Effector memory CD8-positive, alpha-beta T cell (primary cell): ENCODE results near the gene GTF2H3.

Source experiments
- ATAC-seq: fragments of 150-1000 bp; cut with Tn5 transposase; replicated peaks from 2 replicates; pipeline ENCODE4 v1.10.0; 2021; ENCODE audit warnings: mild to moderate bottlenecking, moderate library complexity
- DNase-seq, 3 experiments: peaks; one replicate each; pipeline ENCODE4 v3.0.0; 2021
- H3K27ac Mint-ChIP-seq, 2 donors: one replicate each; pipeline ENCODE4 v1.8.0; 2022; ENCODE audit warnings: mild to moderate bottlenecking in 2 of 2, mixed read lengths in 2 of 2, moderate library complexity in 2 of 2
- H3K27me3 Mint-ChIP-seq, 2 donors: one replicate each; pipeline ENCODE4 v1.8.0; 2022; ENCODE audit warnings: mixed read lengths in 2 of 2
- H3K36me3 Mint-ChIP-seq: one replicate; pipeline ENCODE4 v1.8.0; 2022; ENCODE audit warnings: mild to moderate bottlenecking, moderate library complexity, mixed read lengths; ENCODE audit not compliant: insufficient read depth
- H3K4me1 Mint-ChIP-seq, 2 donors: one replicate each; pipeline ENCODE4 v1.8.0; 2022; ENCODE audit warnings: low read depth in 2 of 2, mixed read lengths in 2 of 2
- H3K4me3 Mint-ChIP-seq, 2 donors: one replicate each; pipeline ENCODE4 v1.8.0; 2022; ENCODE audit warnings: mild to moderate bottlenecking in 2 of 2, mixed read lengths in 2 of 2, moderate library complexity in 2 of 2
- H3K9me3 Mint-ChIP-seq, 2 donors: one replicate each; pipeline ENCODE4 v1.8.0; 2022; ENCODE audit warnings: mixed read lengths in 2 of 2

Gene GTF2H3

GRCh38 chr12:123696207-123696606 is 62.6 kb downstream of the GTF2H3 start:
- no peaks in the 10 kb centered on the region for H3K9me3 Mint-ChIP-seq
- no peak for ATAC-seq
- no peaks in the 10 kb centered on the region for H3K27me3 Mint-ChIP-seq
- DNase-seq = no peak
- no peak overlapping the region for H3K27ac Mint-ChIP-seq
- no peak overlapping the region for H3K4me3 Mint-ChIP-seq
- H3K4me1 Mint-ChIP-seq = no peaks in the 10 kb centered on the region
- peaks cover 24% of the 10 kb centered on the region for H3K36me3 Mint-ChIP-seq

DNA sequence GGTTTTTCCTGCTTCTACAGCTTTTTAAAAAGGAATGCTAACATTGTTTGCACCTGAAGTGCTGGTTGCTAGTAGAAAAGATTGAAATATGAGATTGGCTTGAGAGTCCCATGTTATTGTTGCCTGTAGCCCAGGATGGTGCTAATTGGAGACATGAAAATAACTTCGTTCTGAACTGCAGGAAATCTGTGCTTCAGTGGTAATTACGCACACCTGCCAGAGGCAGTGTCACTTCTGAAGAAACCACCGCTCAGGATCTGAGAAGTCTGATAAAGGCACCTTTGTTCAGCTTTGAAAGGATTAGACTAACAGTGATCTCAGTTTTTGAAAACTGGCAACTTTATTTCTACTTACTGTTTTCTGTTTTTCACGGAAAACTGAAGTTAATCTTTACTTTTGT is 63.0 kb downstream of the GTF2H3 start:
- peaks cover 22% of the 10 kb centered on the region for H3K36me3 Mint-ChIP-seq

DNA sequence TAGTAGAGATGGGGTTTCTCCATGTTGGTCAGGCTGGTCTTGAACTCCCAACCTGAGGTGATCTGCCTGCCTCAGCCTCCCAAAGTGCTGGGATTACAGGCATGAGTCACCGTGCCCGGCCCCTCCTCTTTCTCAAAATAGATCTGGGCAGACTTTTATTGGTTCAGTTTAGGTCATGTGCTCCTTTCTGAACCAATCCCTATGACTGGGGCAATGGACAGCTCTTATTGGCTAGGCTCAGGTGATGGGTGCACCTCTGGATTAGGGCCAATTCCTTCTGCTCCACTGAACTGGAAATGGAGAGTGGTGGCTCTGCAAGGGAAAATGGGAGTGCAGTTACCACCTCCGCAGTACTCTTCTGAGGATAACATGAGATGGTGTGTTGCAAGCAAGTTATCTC is 72.3 kb downstream of the GTF2H3 start:
- Mint-ChIP-seq H3K9me3 (no peaks in the 10 kb centered on the region), H3K27me3 (no peaks in the 10 kb centered on the region), H3K27ac (no peak overlapping the region), H3K4me1 (peaks cover 2% of the 10 kb centered on the region in 2 donors), H3K4me3 (no peak overlapping the region), H3K36me3 (peaks cover 4% of the 10 kb centered on the region)
- no peak for DNase-seq
- ATAC-seq = no peak

More for the DNA sequence above, 63.0 kb downstream of the GTF2H3 start:
- ATAC-seq (no peak), DNase-seq (no peak)
- no peak overlapping the region for H3K27ac Mint-ChIP-seq
- no peak overlapping the region for H3K4me3 Mint-ChIP-seq
- no peaks in the 10 kb centered on the region for H3K4me1 Mint-ChIP-seq
- H3K27me3 Mint-ChIP-seq = no peaks in the 10 kb centered on the region
- H3K9me3 Mint-ChIP-seq = no peaks in the 10 kb centered on the region

GRCh38 chr12:123707466-123707865 is 73.8 kb downstream of the GTF2H3 start:
- Mint-ChIP-seq H3K4me1 (peaks cover 4 to 5% of the 10 kb centered on the region in 2 donors), H3K36me3 (peaks cover 17% of the 10 kb centered on the region), H3K27ac (no peak overlapping the region), H3K27me3 (no peaks in the 10 kb centered on the region), H3K9me3 (no peaks in the 10 kb centered on the region), H3K4me3 (no peak overlapping the region)
- DNase-seq (no peak), ATAC-seq (no peak)
